Astrocyte (in vitro differentiated cells and primary cell): ENCODE results near the gene TBXAS1. TPM values are rescaled to one million over a fixed set of nuclear protein-coding genes. Genes with fewer than 3 reads are reported as not detected.
A peak's percentile ranks its signal among the peaks of the same experiment; 100 is the strongest.

Source experiments
- DNase-seq: peaks from one replicate; pipeline ENCODE4 v3.0.0-alpha.2; 2010; ENCODE audit warnings: low read depth
- FAIRE-seq: peaks from 2 replicates; lab custom pipeline; 2011; peaks lifted over from hg19 to GRCh38; lab: Jason Lieb, UNC
- H2AFZ ChIP-seq: 2 replicates; pipeline ENCODE4 v1.6.0; 2012; ENCODE audit warnings: low read depth, low read length, inconsistent platforms
- H3K27ac ChIP-seq: 2 replicates; pipeline ENCODE4 v1.5.1; 2011; ENCODE audit warnings: low read depth, low read length, inconsistent platforms
- H3K27me3 ChIP-seq: 2 replicates; pipeline ENCODE4 v1.6.0; 2011; ENCODE audit warnings: low read length, inconsistent platforms; ENCODE audit not compliant: insufficient read depth
- H3K36me3 ChIP-seq: 2 replicates; pipeline ENCODE4 v1.5.1; 2011; ENCODE audit warnings: low read length, inconsistent platforms; ENCODE audit not compliant: insufficient read depth
- H3K4me1 ChIP-seq: 2 replicates; pipeline ENCODE4 v1.5.1; 2011; ENCODE audit warnings: low read length, inconsistent platforms; ENCODE audit not compliant: insufficient read depth
- H3K4me2 ChIP-seq: 2 replicates; pipeline ENCODE4 v1.6.0; 2012; ENCODE audit warnings: low read length, inconsistent platforms
- H3K4me3 ChIP-seq: 2 replicates; pipeline ENCODE4 v1.5.1; 2011; ENCODE audit warnings: low read depth, mild to moderate bottlenecking, low read length, inconsistent platforms; ENCODE audit not compliant: insufficient read depth
- H3K79me2 ChIP-seq: 2 replicates; pipeline ENCODE4 v1.6.0; 2012; ENCODE audit warnings: mild to moderate bottlenecking, low read length, inconsistent platforms; ENCODE audit not compliant: insufficient read depth
- H3K9ac ChIP-seq: 2 replicates; pipeline ENCODE4 v1.6.0; 2012; ENCODE audit warnings: mild to moderate bottlenecking, low read length, inconsistent platforms
- H3K9me3 ChIP-seq: 2 replicates; pipeline ENCODE4 v1.5.1; 2012; ENCODE audit warnings: low read depth, mild to moderate bottlenecking, low read length, inconsistent platforms; ENCODE audit not compliant: insufficient read depth
- H4K20me1 ChIP-seq: 2 replicates; pipeline ENCODE4 v1.6.0; 2012; ENCODE audit warnings: low read length, inconsistent platforms; ENCODE audit not compliant: insufficient read depth
- H3K27ac Mint-ChIP-seq: one replicate; pipeline ENCODE4 v1.8.0; 2021; ENCODE audit warnings: mild to moderate bottlenecking, mixed read lengths; ENCODE audit not compliant: unreplicated experiment
- H3K27me3 Mint-ChIP-seq: one replicate; pipeline ENCODE4 v1.8.0; 2021; ENCODE audit warnings: low read depth, mixed read lengths; ENCODE audit not compliant: unreplicated experiment
- H3K36me3 Mint-ChIP-seq: one replicate; pipeline ENCODE4 v1.8.0; 2021; ENCODE audit warnings: low read depth, mixed read lengths; ENCODE audit not compliant: unreplicated experiment
- H3K4me1 Mint-ChIP-seq: one replicate; pipeline ENCODE4 v1.8.0; 2021; ENCODE audit warnings: low read depth, mixed read lengths; ENCODE audit not compliant: unreplicated experiment
- H3K4me3 Mint-ChIP-seq: one replicate; pipeline ENCODE4 v1.8.0; 2021; ENCODE audit warnings: mild to moderate bottlenecking, moderate library complexity, mixed read lengths; ENCODE audit not compliant: unreplicated experiment
- H3K9me3 Mint-ChIP-seq: one replicate; pipeline ENCODE4 v1.8.0; 2021; ENCODE audit warnings: mild to moderate bottlenecking, mixed read lengths; ENCODE audit not compliant: unreplicated experiment
- EZH2 ChIP-seq: IDR thresholded peaks from 2 replicates; pipeline ENCODE4 v1.6.1; 2012; ENCODE audit warnings: mild to moderate bottlenecking, low read length, inconsistent platforms; ENCODE audit not compliant: insufficient read depth
- total RNA-seq: library from RNA; stranded (reverse); gene quantifications from 2 replicates; pipeline ENCODE4 v1.2.1, GENCODE V29; 2021
- TF ChIP-seq, protein P1 (sequence below): IDR thresholded peaks from 2 replicates; pipeline ENCODE4 v1.5.1; 2011; ENCODE audit warnings: low read depth, mild to moderate bottlenecking, inconsistent platforms, low read length, moderate library complexity; ENCODE audit not compliant: insufficient read depth

Gene TBXAS1
- total RNA-seq, 1 donor from 2014 or later = 1.1 TPM

DNA sequence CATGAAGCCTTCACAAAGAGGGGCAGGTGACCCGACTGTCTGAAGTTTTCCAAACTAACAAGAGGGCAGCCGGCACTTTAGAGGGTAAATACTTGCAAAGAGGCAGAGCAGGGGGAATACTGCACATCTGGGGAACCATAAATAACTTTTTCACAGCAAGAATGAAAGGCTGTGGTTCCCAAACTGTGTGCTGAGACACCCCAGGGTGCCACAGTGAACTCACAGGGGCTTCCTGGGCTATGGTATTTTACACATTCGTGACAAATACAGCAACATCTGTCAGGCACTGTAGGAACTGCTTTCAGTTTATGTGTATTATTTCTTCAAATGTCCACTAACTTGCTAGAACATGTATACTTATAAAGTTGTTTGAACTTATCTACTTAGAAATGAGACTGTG lies 67.2 kb downstream of the TBXAS1 start:
- no peak overlapping the region for H3K4me3 ChIP-seq
- no peak overlapping the region for H2AFZ ChIP-seq
- TF ChIP-seq, protein P1, sequence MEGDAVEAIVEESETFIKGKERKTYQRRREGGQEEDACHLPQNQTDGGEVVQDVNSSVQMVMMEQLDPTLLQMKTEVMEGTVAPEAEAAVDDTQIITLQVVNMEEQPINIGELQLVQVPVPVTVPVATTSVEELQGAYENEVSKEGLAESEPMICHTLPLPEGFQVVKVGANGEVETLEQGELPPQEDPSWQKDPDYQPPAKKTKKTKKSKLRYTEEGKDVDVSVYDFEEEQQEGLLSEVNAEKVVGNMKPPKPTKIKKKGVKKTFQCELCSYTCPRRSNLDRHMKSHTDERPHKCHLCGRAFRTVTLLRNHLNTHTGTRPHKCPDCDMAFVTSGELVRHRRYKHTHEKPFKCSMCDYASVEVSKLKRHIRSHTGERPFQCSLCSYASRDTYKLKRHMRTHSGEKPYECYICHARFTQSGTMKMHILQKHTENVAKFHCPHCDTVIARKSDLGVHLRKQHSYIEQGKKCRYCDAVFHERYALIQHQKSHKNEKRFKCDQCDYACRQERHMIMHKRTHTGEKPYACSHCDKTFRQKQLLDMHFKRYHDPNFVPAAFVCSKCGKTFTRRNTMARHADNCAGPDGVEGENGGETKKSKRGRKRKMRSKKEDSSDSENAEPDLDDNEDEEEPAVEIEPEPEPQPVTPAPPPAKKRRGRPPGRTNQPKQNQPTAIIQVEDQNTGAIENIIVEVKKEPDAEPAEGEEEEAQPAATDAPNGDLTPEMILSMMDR = no peak
- TF ChIP-seq EZH2 = no peak
- H3K27me3 ChIP-seq = peaks cover 3% of the 10 kb centered on the region
- H3K36me3 ChIP-seq = no peaks in the 10 kb centered on the region
- no peak overlapping the region for H3K27ac Mint-ChIP-seq
- H3K4me3 Mint-ChIP-seq = peak overlapping the region; percentile 29
- H3K36me3 Mint-ChIP-seq = no peaks in the 10 kb centered on the region
- no peaks in the 10 kb centered on the region for H3K9me3 ChIP-seq
- H3K79me2 ChIP-seq = no peaks in the 10 kb centered on the region
- no peak overlapping the region for H3K4me2 ChIP-seq
- H3K4me1 ChIP-seq = no peaks in the 10 kb centered on the region
- H3K4me1 Mint-ChIP-seq = peaks cover 5% of the 10 kb centered on the region
- H3K9me3 Mint-ChIP-seq = no peaks in the 10 kb centered on the region
- H4K20me1 ChIP-seq = no peaks in the 10 kb centered on the region
- FAIRE-seq (no peak), DNase-seq (no peak)
- peaks cover 33% of the 10 kb centered on the region for H3K27me3 Mint-ChIP-seq
- H3K27ac ChIP-seq = no peak overlapping the region
- H3K9ac ChIP-seq = no peak overlapping the region

DNA sequence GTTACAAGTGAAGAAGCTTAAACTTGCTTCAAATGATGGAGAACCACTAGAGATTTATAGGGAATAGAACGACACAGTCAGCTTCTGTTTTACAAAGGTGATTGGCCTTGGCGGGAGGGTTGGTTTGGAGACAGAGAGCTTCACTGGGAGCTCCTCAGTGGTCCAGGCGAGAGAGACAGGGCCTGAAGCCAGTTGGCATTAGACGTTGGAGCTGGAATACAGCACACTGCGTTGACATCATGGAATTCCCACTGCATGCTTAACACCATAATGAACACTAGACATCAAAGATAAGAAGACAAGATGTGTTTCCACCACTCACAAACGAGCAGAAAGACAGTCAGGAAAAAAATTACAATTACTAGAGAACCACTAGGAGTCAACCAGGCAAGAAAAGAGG lies 67.8 kb downstream of the TBXAS1 start:
- Histone ChIP-seq H3K4me3 (no peak overlapping the region), H2AFZ (no peak overlapping the region), H3K9ac (no peak overlapping the region), H3K27me3 (peaks cover 3% of the 10 kb centered on the region), H3K36me3 (no peaks in the 10 kb centered on the region), H3K9me3 (no peaks in the 10 kb centered on the region), H3K4me2 (no peak overlapping the region), H3K4me1 (no peaks in the 10 kb centered on the region), H4K20me1 (no peaks in the 10 kb centered on the region), H3K79me2 (no peaks in the 10 kb centered on the region), H3K27ac (no peak overlapping the region)
- Mint-ChIP-seq H3K4me1 (peaks cover 5% of the 10 kb centered on the region), H3K4me3 (peak overlapping the region; percentile 34), H3K27ac (no peak overlapping the region), H3K9me3 (no peaks in the 10 kb centered on the region), H3K36me3 (no peaks in the 10 kb centered on the region), H3K27me3 (peaks cover 33% of the 10 kb centered on the region)
- no peak for FAIRE-seq
- TF ChIP-seq, protein P1 = no peak
- TF ChIP-seq EZH2 = no peak
- no peak for DNase-seq

DNA sequence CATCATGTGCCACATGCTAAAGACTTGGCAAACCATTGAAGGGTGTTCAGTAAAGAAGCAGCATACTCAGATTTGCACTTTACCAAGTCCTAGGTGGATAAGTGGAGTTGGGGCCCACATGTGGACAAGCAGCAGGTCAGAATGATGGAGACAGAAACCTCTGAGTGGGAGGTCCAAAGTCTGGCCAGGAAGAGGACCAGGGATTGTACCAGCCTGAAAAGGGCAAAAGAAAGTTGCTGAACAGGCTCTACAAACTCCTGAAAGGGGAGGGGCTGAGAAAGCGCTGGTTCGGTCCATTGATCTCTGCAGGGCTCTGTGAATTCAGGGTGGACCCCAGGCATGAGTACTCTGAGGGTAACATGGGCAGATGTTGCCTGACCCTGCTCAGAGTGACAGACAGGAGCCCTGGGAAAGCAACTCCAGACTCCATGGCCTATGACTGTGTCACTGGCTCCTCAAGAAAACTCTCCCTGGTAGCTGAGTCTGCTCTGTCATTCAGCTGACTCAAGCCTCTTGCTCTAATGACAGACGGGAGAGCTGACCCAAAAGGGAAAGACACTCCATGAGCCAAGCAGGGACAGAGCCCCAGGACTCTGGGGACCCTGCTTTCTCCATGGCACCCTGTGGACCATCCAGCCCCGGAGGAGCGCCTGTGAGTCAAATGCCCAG lies 68.5 kb downstream of the TBXAS1 start:
- no peaks in the 10 kb centered on the region for H3K36me3 ChIP-seq
- no peaks in the 10 kb centered on the region for H4K20me1 ChIP-seq
- DNase-seq = no peak
- Mint-ChIP-seq H3K9me3 (no peaks in the 10 kb centered on the region), H3K27me3 (peaks cover 33% of the 10 kb centered on the region), H3K4me1 (peaks cover 5% of the 10 kb centered on the region), H3K36me3 (no peaks in the 10 kb centered on the region), H3K27ac (no peak overlapping the region), H3K4me3 (no peak overlapping the region)
- peaks cover 3% of the 10 kb centered on the region for H3K27me3 ChIP-seq
- no peak overlapping the region for H3K9ac ChIP-seq
- H3K4me3 ChIP-seq = no peak overlapping the region
- no peak overlapping the region for H2AFZ ChIP-seq
- H3K9me3 ChIP-seq = no peaks in the 10 kb centered on the region
- no peak for FAIRE-seq
- TF ChIP-seq, protein P1 = no peak
- TF ChIP-seq EZH2 = no peak
- H3K4me2 ChIP-seq = no peak overlapping the region
- no peaks in the 10 kb centered on the region for H3K79me2 ChIP-seq
- H3K27ac ChIP-seq = no peak overlapping the region
- no peaks in the 10 kb centered on the region for H3K4me1 ChIP-seq
